ENCODE measurements around the gene CFB. TPM values are rescaled to one million over a fixed set of nuclear protein-coding genes. Genes with fewer than 3 reads are reported as not detected.

Gene CFB
- total RNA-seq, 1 experiment from 2014 or later = 1.4 TPM

DNA sequence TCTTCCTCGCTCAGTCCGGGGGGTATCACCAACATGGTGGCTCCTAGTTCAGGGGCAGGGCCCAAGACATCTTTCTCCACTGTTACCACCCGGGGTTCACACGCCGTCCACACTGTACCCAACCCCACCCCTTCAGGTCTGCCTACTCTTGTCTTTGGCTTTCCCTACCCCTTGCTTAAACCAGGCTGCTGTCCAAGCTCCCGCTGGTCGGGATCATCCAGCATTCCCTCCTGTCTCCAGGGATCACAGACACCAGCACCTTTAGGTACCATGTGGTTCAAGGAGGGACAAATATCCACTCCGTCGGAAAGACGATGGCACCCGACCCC lies 12.5 kb downstream of the CFB start:
- ChIA-PET POLR2A (interaction anchor here (1.4 kb wide), 1 partner anchor 13 kb away, joined by 13 read pairs; the partner anchor contains the start of gene DXO), CTCF (interaction anchor here (1.0 to 1.8 kb wide), 4 partner anchors 10 to 229 kb away, joined by 3 to 8 read pairs (median 3); partner anchors contain the start of genes DDAH2 and DXO)
- DNase-seq (ENCODE audit: low spot score) (no peak), ATAC-seq (no peak)
- H3K36me3 Mint-ChIP-seq = peaks cover 65% of the 10 kb centered on the region
- H3K27me3 Mint-ChIP-seq (ENCODE audit: low read depth) = no peaks in the 10 kb centered on the region
- H3K27ac Mint-ChIP-seq = peak overlapping the region; percentile 95
- no peak for TF ChIP-seq ZNF416 (CRISPR knock-in tag; IDR thresholded peaks at IDR 0.05)
- TF ChIP-seq, protein P1, sequence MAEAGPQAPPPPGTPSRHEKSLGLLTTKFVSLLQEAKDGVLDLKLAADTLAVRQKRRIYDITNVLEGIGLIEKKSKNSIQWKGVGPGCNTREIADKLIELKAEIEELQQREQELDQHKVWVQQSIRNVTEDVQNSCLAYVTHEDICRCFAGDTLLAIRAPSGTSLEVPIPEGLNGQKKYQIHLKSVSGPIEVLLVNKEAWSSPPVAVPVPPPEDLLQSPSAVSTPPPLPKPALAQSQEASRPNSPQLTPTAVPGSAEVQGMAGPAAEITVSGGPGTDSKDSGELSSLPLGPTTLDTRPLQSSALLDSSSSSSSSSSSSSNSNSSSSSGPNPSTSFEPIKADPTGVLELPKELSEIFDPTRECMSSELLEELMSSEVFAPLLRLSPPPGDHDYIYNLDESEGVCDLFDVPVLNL (CRISPR knock-in tag; IDR thresholded peaks at IDR 0.05; ENCODE audit: borderline replicate concordance, low read depth) = 0 out of 2 replicates have a peak, but pooled peaks have one; percentile 31
- no peak for TF ChIP-seq NFE2L1 (CRISPR knock-in tag; IDR thresholded peaks at IDR 0.05)
- TF ChIP-seq FOXP1 (CRISPR knock-in tag; IDR thresholded peaks at IDR 0.05; ENCODE audit: borderline replicate concordance) = peak; percentile 73; the same call in 1 of the 2 replicates
- TF ChIP-seq, protein P2, sequence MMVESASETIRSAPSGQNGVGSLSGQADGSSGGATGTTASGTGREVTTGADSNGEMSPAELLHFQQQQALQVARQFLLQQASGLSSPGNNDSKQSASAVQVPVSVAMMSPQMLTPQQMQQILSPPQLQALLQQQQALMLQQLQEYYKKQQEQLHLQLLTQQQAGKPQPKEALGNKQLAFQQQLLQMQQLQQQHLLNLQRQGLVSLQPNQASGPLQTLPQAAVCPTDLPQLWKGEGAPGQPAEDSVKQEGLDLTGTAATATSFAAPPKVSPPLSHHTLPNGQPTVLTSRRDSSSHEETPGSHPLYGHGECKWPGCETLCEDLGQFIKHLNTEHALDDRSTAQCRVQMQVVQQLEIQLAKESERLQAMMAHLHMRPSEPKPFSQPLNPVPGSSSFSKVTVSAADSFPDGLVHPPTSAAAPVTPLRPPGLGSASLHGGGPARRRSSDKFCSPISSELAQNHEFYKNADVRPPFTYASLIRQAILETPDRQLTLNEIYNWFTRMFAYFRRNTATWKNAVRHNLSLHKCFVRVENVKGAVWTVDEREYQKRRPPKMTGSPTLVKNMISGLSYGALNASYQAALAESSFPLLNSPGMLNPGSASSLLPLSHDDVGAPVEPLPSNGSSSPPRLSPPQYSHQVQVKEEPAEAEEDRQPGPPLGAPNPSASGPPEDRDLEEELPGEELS (CRISPR knock-in tag; IDR thresholded peaks at IDR 0.05) = no peak
- TF ChIP-seq SMAD3 (CRISPR knock-in tag; IDR thresholded peaks at IDR 0.05; ENCODE audit: borderline replicate concordance) = no peak
- peak overlapping the region; percentile 96 for H3K4me3 Mint-ChIP-seq
- peaks cover 14% of the 10 kb centered on the region for H3K4me1 Mint-ChIP-seq
- H3K9me3 Mint-ChIP-seq = no peaks in the 10 kb centered on the region

DNA sequence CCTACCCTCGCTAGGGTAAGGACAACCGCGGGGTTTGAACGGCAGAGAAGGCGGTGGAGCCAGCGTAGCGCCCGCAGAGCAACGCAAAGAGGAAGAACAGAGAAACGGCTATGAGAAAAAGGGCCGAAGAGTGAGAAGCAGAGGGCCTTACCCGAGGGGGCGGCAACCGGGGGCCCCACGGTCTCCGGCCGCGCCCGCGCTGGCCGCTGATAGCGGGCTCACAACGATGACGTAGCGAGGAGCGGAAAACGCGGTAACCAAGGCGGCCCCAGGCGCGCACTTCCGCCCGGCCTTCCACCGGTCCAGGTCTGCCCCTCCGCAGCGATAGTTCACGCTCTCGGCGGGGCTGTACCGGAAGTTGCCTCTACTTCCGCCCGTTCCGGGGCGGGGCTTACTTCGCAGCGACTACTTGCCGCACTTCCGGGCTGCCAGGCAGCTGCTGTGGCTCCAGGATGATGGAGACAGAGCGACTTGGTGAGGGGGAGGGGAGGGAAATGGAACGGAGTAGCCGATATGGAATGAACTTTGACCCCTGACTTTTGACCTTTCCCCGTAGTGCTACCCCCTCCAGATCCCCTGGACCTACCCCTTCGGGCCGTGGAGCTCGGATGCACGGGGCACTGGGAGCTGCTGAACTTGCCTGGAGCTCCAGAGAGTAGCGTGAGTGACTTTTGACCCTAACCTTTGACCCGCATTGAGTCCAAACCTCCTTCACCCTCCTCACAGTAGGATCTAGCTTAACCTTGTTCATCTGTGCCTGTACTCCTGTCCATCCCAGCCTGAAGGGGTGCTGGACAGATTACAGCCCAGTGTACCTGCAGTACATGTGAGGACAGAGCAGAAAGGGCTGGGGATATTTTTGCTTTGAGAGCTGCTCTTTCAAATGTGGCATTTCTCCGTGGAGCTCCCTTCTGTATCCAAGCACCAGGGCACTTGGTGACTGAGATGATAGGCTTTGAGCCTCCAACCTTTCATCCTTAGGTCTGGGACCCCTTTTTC lies 13.1 kb downstream of the CFB start, which contains the start of the genes NELFE and SKIC2:
TSS of gene NELFE (minus strand) at position 231 of the 999 bp plus-strand sequence. CDS start 525 bp downstream, outside the sequence.
TSS of gene SKIC2 (plus strand) at position 435 of the 999 bp plus-strand sequence. CDS start at position 453, 18 bp downstream.
- no peaks in the 10 kb centered on the region for H3K27me3 Mint-ChIP-seq (ENCODE audit: low read depth)
- H3K9me3 Mint-ChIP-seq = no peaks in the 10 kb centered on the region
- H3K36me3 Mint-ChIP-seq = peaks cover 62% of the 10 kb centered on the region
- H3K4me3 Mint-ChIP-seq = peak within 1 kb of the TSS; percentile 96
- peak within 1 kb of the TSS; percentile 95 for H3K27ac Mint-ChIP-seq
- POLR2A ChIA-PET = interaction anchor here (0.6 to 1.4 kb wide), 2 partner anchors 12 to 104 kb away, joined by 3 to 13 read pairs; partner anchors contain the start of gene DXO
- peaks cover 14% of the 10 kb centered on the region for H3K4me1 Mint-ChIP-seq
- CTCF ChIA-PET = interaction anchor here (0.7 to 1.8 kb wide), 7 partner anchors 10 to 269 kb away, joined by 3 to 8 read pairs (median 3); partner anchors contain the start of genes DDAH2 and DXO
- ATAC-seq = peak; percentile 99
- peak; percentile 98 for DNase-seq (ENCODE audit: low spot score)
- TF ChIP-seq RORB (CRISPR knock-in tag; IDR thresholded peaks at IDR 0.05) (no peak), CREB1 (CRISPR knock-in tag; IDR thresholded peaks at IDR 0.05) (peak; percentile 70; the same call in 1 of the 2 replicates), NR2C2 (CRISPR knock-in tag; IDR thresholded peaks at IDR 0.05) (peak; percentile 97), FOXK1 (CRISPR knock-in tag; IDR thresholded peaks at IDR 0.05) (peak; percentile 90), SOX15 (CRISPR knock-in tag; IDR thresholded peaks at IDR 0.05) (no peak), CREM (CRISPR knock-in tag; IDR thresholded peaks at IDR 0.05) (peak; percentile 98), SP1 (CRISPR knock-in tag; conservative IDR thresholded peaks at IDR 0.05) (peak; percentile 100), ZNF232 (CRISPR knock-in tag; IDR thresholded peaks at IDR 0.05) (no peak), TP53 (CRISPR knock-in tag; IDR thresholded peaks at IDR 0.05) (no peak), NFYB (CRISPR knock-in tag; conservative IDR thresholded peaks at IDR 0.05; ENCODE audit: low read depth) (0 out of 2 replicates have a peak, but pooled peaks have one; percentile 15), EMX1 (CRISPR knock-in tag; IDR thresholded peaks at IDR 0.05) (no peak)
- TF ChIP-seq, protein P3, sequence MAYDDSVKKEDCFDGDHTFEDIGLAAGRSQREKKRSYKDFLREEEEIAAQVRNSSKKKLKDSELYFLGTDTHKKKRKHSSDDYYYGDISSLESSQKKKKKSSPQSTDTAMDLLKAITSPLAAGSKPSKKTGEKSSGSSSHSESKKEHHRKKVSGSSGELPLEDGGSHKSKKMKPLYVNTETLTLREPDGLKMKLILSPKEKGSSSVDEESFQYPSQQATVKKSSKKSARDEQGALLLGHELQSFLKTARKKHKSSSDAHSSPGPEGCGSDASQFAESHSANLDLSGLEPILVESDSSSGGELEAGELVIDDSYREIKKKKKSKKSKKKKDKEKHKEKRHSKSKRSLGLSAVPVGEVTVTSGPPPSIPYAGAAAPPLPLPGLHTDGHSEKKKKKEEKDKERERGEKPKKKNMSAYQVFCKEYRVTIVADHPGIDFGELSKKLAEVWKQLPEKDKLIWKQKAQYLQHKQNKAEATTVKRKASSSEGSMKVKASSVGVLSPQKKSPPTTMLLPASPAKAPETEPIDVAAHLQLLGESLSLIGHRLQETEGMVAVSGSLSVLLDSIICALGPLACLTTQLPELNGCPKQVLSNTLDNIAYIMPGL (CRISPR knock-in tag; IDR thresholded peaks at IDR 0.05) = 0 out of 2 replicates have a peak, but pooled peaks have one; percentile 47
- TF ChIP-seq, protein P4, sequence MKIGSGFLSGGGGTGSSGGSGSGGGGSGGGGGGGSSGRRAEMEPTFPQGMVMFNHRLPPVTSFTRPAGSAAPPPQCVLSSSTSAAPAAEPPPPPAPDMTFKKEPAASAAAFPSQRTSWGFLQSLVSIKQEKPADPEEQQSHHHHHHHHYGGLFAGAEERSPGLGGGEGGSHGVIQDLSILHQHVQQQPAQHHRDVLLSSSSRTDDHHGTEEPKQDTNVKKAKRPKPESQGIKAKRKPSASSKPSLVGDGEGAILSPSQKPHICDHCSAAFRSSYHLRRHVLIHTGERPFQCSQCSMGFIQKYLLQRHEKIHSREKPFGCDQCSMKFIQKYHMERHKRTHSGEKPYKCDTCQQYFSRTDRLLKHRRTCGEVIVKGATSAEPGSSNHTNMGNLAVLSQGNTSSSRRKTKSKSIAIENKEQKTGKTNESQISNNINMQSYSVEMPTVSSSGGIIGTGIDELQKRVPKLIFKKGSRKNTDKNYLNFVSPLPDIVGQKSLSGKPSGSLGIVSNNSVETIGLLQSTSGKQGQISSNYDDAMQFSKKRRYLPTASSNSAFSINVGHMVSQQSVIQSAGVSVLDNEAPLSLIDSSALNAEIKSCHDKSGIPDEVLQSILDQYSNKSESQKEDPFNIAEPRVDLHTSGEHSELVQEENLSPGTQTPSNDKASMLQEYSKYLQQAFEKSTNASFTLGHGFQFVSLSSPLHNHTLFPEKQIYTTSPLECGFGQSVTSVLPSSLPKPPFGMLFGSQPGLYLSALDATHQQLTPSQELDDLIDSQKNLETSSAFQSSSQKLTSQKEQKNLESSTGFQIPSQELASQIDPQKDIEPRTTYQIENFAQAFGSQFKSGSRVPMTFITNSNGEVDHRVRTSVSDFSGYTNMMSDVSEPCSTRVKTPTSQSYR (CRISPR knock-in tag; IDR thresholded peaks at IDR 0.05) = peak; percentile 96
- TF ChIP-seq, protein P5, sequence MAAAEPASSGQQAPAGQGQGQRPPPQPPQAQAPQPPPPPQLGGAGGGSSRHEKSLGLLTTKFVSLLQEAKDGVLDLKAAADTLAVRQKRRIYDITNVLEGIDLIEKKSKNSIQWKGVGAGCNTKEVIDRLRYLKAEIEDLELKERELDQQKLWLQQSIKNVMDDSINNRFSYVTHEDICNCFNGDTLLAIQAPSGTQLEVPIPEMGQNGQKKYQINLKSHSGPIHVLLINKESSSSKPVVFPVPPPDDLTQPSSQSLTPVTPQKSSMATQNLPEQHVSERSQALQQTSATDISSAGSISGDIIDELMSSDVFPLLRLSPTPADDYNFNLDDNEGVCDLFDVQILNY (CRISPR knock-in tag; IDR thresholded peaks at IDR 0.05) = peak; percentile 87; the same call in 1 of the 2 replicates
